Neural cell (in vitro differentiated cells): ENCODE measurements around the gene FEN1.

ENCODE experiments used
- EP300 ChIP-seq: fragments of 450-650 bp; conservative IDR thresholded peaks from 2 replicates; pipeline ENCODE4 v1.6.1; 2014; ENCODE audit warnings: antibody characterized with exemption, mild to moderate bottlenecking, moderate library complexity; ENCODE audit not compliant: poor library complexity, severe bottlenecking
- POLR2AphosphoS5 ChIP-seq: IDR thresholded peaks from 2 replicates; pipeline ENCODE4 v1.6.1; 2012
- TF ChIP-seq, protein P1 (sequence below): fragments of 450-650 bp; IDR thresholded peaks from 2 replicates; pipeline ENCODE4 v1.5.1; 2014; ENCODE audit warnings: antibody characterized with exemption, mild to moderate bottlenecking, moderate library complexity; ENCODE audit not compliant: poor library complexity, severe bottlenecking
- TF ChIP-seq, protein P2 (sequence below): IDR thresholded peaks from 2 replicates; pipeline ENCODE4 v1.6.1; 2012; ENCODE audit warnings: borderline replicate concordance

DNA sequence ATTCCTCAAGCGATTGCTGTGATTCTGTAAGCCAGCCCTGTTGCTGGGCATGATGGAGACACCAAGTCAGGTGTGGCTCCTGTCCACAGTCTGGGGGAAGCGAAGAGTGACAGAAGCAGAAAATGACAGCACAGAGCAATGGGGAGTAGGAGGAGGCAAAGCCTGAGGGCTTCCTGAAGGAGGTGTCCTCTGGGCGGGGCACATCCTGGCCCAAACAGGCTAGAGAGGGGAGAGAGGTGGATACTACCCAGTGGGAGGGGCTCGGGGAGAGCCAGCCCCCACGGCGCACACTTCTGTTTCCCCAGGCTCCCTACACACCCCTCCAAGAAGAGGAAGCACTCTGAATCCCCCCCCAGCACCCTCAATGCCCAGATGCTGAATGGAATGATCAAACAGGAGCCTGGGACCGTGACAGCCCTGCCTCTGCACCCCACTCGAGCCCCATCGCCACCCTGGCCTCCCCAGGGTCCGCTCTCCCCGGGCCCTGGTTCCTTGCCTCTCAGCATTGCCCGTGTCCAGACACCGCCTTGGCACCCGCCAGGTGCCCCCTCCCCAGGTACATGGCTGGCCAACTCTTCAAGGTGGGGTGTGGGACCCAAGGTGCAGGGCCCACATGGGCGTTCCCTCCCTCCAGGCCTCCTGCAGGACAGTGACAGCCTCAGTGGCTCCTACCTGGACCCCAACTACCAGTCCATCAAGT, 21.4 kb upstream of the FEN1 start:
- TF ChIP-seq POLR2AphosphoS5 = no peak
- TF ChIP-seq, protein P1, sequence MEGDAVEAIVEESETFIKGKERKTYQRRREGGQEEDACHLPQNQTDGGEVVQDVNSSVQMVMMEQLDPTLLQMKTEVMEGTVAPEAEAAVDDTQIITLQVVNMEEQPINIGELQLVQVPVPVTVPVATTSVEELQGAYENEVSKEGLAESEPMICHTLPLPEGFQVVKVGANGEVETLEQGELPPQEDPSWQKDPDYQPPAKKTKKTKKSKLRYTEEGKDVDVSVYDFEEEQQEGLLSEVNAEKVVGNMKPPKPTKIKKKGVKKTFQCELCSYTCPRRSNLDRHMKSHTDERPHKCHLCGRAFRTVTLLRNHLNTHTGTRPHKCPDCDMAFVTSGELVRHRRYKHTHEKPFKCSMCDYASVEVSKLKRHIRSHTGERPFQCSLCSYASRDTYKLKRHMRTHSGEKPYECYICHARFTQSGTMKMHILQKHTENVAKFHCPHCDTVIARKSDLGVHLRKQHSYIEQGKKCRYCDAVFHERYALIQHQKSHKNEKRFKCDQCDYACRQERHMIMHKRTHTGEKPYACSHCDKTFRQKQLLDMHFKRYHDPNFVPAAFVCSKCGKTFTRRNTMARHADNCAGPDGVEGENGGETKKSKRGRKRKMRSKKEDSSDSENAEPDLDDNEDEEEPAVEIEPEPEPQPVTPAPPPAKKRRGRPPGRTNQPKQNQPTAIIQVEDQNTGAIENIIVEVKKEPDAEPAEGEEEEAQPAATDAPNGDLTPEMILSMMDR = no peak
- no peak for TF ChIP-seq EP300
- TF ChIP-seq, protein P2, sequence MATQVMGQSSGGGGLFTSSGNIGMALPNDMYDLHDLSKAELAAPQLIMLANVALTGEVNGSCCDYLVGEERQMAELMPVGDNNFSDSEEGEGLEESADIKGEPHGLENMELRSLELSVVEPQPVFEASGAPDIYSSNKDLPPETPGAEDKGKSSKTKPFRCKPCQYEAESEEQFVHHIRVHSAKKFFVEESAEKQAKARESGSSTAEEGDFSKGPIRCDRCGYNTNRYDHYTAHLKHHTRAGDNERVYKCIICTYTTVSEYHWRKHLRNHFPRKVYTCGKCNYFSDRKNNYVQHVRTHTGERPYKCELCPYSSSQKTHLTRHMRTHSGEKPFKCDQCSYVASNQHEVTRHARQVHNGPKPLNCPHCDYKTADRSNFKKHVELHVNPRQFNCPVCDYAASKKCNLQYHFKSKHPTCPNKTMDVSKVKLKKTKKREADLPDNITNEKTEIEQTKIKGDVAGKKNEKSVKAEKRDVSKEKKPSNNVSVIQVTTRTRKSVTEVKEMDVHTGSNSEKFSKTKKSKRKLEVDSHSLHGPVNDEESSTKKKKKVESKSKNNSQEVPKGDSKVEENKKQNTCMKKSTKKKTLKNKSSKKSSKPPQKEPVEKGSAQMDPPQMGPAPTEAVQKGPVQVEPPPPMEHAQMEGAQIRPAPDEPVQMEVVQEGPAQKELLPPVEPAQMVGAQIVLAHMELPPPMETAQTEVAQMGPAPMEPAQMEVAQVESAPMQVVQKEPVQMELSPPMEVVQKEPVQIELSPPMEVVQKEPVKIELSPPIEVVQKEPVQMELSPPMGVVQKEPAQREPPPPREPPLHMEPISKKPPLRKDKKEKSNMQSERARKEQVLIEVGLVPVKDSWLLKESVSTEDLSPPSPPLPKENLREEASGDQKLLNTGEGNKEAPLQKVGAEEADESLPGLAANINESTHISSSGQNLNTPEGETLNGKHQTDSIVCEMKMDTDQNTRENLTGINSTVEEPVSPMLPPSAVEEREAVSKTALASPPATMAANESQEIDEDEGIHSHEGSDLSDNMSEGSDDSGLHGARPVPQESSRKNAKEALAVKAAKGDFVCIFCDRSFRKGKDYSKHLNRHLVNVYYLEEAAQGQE = no peak
